GM10248 (cell line): ENCODE results near the gene KCTD5.

Experiments
- CTCF ChIA-PET: fragments of 300-600 bp; sonication (Branson Sonifier 250); formaldehyde crosslinking; extraction: SDS; loops from one replicate; lab custom pipeline; 2021; ENCODE audit warnings: antibody characterized with exemption; lab: Yijun Ruan, JAX
- POLR2A ChIA-PET: fragments of 350-650 bp; sonication (Branson Sonifier 250); formaldehyde crosslinking; extraction: SDS; loops from one replicate; lab custom pipeline; 2020; ENCODE audit warnings: antibody characterized with exemption; lab: Yijun Ruan, JAX
- DNase-seq: peaks from one replicate; pipeline ENCODE4 v3.0.0; 2012; ENCODE audit errors: extremely low spot score
- TF ChIP-seq, protein P1 (sequence below): IDR thresholded peaks from 2 replicates; pipeline ENCODE4 v1.5.1; 2012; ENCODE audit warnings: mild to moderate bottlenecking, low read depth; ENCODE audit errors: extremely low read depth, missing control alignments, control extremely low read depth

Gene KCTD5

DNA sequence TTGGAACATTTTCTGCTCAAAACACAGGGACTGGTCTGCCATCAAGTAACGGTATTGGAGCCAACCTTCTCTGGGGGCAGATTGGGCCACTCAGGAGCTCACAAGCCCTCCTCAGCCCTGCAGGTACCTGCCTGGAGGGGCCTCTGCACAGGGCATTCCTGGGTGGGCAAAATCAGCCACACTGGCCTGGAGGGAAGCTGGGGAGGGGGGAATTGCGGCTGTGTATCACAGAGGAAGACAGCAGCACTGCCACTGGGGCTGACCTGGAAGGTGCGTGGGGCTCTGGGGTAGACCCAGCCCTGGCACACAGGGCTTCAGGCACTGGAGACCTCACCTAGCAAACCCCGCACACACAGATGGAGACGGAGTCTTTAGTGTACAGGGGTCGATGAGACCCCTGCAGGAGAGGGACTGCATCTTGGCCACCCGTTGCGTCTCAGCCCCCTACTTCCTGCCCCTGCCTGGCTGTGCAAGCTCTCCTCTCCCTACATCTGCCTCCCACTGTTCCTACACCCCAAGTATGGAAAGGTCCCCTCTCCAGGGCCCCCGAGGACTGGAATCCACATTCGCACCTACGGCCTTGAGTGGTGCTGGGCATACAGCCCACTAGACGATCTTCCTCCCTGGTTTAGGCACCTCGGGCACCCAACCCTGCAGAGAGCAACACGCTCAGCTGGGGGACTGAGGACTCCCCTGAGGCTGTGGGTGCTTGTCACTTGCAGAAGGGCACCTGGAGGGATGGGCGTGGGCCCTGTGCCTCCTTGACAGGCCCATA, 63.0 kb downstream of the KCTD5 start:
- ChIA-PET POLR2A (no interaction called here), CTCF (interaction anchor here (1.1 kb wide), 1 partner anchor 123 kb away, joined by 3 read pairs; no protein-coding TSS in a partner anchor)
- DNase-seq: no peak
- TF ChIP-seq, protein P1, sequence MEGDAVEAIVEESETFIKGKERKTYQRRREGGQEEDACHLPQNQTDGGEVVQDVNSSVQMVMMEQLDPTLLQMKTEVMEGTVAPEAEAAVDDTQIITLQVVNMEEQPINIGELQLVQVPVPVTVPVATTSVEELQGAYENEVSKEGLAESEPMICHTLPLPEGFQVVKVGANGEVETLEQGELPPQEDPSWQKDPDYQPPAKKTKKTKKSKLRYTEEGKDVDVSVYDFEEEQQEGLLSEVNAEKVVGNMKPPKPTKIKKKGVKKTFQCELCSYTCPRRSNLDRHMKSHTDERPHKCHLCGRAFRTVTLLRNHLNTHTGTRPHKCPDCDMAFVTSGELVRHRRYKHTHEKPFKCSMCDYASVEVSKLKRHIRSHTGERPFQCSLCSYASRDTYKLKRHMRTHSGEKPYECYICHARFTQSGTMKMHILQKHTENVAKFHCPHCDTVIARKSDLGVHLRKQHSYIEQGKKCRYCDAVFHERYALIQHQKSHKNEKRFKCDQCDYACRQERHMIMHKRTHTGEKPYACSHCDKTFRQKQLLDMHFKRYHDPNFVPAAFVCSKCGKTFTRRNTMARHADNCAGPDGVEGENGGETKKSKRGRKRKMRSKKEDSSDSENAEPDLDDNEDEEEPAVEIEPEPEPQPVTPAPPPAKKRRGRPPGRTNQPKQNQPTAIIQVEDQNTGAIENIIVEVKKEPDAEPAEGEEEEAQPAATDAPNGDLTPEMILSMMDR: no peak

DNA sequence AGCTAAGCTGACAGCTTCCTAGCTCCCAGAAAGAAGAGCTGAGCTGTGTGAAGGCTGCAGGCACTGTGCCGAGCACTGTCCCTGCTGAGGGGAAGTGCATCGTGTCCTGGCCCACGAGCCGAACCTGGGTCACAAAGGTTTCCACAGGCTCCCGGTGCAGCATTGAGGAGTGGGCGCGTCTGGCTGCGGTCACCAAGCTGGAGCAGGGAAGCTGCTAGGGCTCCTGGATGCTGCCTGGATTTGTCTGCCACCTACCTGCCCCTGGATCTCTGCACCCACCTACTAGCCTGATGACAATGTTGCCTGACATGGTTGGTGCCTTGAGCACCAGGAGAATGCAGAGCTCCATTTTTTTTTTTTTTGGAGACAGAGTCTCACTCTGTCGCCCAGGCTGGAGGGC, 63.6 kb downstream of the KCTD5 start:
- ChIA-PET POLR2A (no interaction called here), CTCF (interaction anchor here (1.1 kb wide), 1 partner anchor 122 kb away, joined by 3 read pairs; no protein-coding TSS in a partner anchor)
- DNase-seq: no peak
- TF ChIP-seq, protein P1: no peak

DNA sequence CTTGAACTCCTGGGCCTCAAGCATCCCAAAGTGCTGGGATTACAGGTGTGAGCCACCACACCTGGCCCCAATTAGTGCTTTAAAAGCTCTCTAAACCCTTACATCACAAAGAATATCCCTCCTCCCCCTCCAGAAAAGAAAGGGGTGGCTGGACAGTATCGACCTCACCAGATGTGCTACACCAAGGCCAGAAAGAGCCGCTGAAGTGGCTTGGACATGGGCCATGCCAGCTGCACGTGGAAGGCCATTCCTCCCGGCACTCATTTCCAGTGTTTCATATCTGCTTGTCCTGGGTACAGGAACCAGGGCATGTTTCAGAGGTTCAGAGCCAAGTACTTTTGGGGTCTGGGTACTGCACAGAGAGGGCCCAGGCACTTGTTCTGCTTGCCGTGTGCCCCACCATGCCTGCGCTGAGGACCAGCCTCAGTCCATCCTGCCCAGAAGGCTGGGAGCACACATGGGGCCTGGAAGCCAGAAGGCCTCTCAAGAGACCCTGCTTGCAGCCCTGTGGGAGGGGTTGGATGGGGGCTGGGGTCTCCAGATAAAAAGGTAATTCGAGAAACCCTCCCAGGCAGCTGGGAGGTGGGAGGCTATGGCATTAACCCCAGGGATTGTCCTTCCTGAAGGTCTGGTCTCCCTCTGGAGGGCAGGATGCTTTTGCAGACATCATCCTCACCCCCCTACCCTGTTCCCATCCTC, 66.6 kb downstream of the KCTD5 start:
- POLR2A ChIA-PET: no interaction called here
- DNase-seq: no peak
- TF ChIP-seq, protein P1: no peak
- CTCF ChIA-PET: no interaction called here

DNA sequence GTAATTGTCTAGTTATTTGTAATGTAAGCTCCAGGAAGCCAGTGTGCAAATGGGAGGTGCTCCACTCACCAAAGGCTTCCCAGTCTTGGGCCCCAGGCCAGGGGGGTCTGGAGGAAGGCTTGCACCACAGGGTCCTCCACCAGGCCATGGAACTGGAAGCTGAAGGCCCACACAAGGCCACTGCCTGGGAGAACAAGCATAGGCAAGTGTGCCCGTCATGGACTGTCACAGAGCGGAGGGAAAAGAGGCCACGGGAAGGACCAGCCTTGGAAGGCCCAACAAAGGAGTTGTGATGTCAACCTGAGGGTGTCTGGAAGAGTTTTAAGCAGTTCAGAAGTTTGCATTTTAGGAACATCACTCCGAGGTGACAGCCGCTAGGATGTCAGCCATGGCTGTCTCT, 67.2 kb downstream of the KCTD5 start:
- TF ChIP-seq, protein P1: no peak
- CTCF ChIA-PET: interaction anchor here (1.5 kb wide), 1 partner anchor 14 kb away, joined by 3 read pairs; no protein-coding TSS in a partner anchor
- POLR2A ChIA-PET: no interaction called here
- no peak for DNase-seq

DNA sequence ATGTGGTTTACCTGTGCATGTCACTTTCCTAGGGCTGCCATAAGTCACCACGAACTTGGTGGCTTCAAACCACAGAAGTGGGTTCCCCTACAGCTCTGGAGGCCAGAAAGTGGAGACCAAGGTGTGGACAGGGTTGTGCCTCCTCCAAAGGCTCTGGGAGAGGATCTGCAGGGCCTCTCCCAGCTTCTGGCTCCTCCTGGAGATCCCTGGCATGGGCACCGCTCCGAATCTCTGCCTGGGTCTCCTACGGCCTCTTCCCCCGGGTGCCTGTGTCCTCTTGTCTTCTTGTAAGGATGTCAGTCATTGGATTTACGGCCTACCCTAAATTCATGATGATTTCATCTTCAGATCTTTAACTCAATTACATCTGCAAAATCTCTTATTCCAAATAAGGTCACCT, 67.6 kb downstream of the KCTD5 start:
- POLR2A ChIA-PET: no interaction called here
- no peak for DNase-seq
- TF ChIP-seq, protein P1: no peak
- CTCF ChIA-PET: interaction anchor here (1.4 to 1.5 kb wide), 2 partner anchors 8 to 13 kb away, joined by 3 read pairs; no protein-coding TSS in a partner anchor

DNA sequence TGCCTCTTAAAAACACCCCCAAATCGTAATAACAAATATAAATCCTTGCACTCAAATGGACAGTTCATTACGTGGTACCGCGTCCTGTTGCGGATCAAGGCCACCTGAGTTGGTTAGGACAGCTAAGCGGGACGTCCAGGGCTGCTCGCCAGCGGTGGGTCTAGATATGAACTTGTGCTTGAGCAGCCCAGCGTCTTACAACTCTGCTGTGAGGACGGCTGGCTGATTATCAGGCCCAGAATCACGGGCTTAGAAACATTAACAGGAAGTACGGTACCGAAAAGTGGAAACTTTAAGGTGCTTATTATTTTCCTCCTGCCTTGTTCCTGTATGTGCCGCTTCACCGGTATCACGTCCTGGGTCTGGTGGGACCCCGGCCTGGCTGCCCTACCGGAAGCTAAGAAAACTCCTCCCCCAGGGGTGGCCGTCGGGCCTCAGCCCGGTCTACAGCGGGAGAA, 69.3 kb downstream of the KCTD5 start:
- TF ChIP-seq, protein P1: no peak
- ChIA-PET CTCF (no interaction called here), POLR2A (interaction anchor here (1.0 to 1.5 kb wide), 2 partner anchors 10 to 12 kb away, joined by 3 to 4 read pairs; no protein-coding TSS in a partner anchor)
- DNase-seq: peak; percentile 83
